A549 (cell line): ENCODE results near the gene NFAM1.

Experiments
- TF ChIP-seq, protein P1 (sequence below): fragments of >200 bp; sonication (Bioruptor Twin); formaldehyde crosslinking; IDR thresholded peaks from 3 replicates; pipeline ENCODE4 v1.5.1; 2016
- TF ChIP-seq, protein P2 (sequence below): fragments of 200-600 bp; sonication (generic); IDR thresholded peaks from 2 replicates; pipeline ENCODE4 v1.6.1; 2016; ENCODE audit warnings: antibody characterized with exemption, mild to moderate bottlenecking, moderate library complexity

DNA sequence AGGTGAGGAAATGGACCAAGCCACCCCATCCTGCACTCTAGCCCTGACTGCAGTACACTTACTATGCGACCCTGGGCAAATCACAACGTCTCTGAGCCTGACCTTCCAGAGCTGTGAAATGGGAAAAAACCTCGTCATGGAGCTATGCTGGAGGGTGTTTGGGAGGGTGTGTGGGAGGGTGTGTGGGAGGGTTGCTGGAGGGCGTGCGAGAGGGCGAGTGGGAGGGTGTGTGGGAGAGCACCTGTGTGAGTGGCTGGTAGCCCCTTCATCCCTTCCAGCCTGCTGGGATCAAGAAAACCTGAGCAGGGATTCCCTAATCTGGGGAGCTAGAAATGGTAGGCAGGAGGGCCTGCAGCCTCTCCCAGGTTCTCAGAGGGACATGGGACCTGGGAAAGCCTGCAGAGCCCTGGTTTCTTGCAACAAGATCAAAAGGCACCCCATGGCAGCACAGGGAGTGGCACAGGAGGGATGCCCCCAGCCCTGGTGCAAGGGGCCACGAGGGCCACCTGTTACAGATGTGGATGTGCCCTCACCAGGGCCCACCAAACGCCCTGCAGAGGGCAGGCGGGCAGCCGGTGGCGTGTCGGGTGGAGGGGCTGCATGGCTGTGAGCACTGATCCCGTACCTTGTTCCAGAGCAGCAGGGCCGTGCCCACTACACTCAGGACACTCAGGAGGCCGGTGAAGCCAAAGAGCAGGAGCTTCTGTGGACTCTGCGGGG lies 23.2 kb downstream of the NFAM1 start:
- TF ChIP-seq, protein P1, sequence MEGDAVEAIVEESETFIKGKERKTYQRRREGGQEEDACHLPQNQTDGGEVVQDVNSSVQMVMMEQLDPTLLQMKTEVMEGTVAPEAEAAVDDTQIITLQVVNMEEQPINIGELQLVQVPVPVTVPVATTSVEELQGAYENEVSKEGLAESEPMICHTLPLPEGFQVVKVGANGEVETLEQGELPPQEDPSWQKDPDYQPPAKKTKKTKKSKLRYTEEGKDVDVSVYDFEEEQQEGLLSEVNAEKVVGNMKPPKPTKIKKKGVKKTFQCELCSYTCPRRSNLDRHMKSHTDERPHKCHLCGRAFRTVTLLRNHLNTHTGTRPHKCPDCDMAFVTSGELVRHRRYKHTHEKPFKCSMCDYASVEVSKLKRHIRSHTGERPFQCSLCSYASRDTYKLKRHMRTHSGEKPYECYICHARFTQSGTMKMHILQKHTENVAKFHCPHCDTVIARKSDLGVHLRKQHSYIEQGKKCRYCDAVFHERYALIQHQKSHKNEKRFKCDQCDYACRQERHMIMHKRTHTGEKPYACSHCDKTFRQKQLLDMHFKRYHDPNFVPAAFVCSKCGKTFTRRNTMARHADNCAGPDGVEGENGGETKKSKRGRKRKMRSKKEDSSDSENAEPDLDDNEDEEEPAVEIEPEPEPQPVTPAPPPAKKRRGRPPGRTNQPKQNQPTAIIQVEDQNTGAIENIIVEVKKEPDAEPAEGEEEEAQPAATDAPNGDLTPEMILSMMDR: no peak
- TF ChIP-seq, protein P2, sequence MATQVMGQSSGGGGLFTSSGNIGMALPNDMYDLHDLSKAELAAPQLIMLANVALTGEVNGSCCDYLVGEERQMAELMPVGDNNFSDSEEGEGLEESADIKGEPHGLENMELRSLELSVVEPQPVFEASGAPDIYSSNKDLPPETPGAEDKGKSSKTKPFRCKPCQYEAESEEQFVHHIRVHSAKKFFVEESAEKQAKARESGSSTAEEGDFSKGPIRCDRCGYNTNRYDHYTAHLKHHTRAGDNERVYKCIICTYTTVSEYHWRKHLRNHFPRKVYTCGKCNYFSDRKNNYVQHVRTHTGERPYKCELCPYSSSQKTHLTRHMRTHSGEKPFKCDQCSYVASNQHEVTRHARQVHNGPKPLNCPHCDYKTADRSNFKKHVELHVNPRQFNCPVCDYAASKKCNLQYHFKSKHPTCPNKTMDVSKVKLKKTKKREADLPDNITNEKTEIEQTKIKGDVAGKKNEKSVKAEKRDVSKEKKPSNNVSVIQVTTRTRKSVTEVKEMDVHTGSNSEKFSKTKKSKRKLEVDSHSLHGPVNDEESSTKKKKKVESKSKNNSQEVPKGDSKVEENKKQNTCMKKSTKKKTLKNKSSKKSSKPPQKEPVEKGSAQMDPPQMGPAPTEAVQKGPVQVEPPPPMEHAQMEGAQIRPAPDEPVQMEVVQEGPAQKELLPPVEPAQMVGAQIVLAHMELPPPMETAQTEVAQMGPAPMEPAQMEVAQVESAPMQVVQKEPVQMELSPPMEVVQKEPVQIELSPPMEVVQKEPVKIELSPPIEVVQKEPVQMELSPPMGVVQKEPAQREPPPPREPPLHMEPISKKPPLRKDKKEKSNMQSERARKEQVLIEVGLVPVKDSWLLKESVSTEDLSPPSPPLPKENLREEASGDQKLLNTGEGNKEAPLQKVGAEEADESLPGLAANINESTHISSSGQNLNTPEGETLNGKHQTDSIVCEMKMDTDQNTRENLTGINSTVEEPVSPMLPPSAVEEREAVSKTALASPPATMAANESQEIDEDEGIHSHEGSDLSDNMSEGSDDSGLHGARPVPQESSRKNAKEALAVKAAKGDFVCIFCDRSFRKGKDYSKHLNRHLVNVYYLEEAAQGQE: no peak
